Esophagus muscularis mucosa (tissue), 3 donors: ENCODE measurements around the gene GSE1.

Experiments
- CTCF ChIP-seq, 3 experiments: fragments of 200-600 bp in 2 of 3; fragments of 450-650 bp in 1 of 3; sonication (generic) in 2 of 3; IDR thresholded peaks; one replicate each; pipeline ENCODE4 v1.5.1; 2017 to 2019; ENCODE audit warnings: antibody characterized with exemption in 3 of 3, mild to moderate bottlenecking in 2 of 3, moderate library complexity in 1 of 3
- POLR2A ChIP-seq: fragments of 450-650 bp; IDR thresholded peaks from one replicate; pipeline ENCODE4 v1.6.1; 2017; ENCODE audit warnings: antibody characterized with exemption, moderate library complexity, mild to moderate bottlenecking, low read depth
- POLR2AphosphoS5 ChIP-seq, 2 donors: sonication (generic); formaldehyde crosslinking; IDR thresholded peaks; one replicate each; pipeline ENCODE4 v1.6.1; 2017; ENCODE audit warnings: antibody characterized with exemption in 2 of 2

- TF ChIP-seq CTCF (IDR thresholded peaks at IDR 0.05) = no peak
- no peak for TF ChIP-seq POLR2AphosphoS5 (IDR thresholded peaks at IDR 0.05)
- no peak for TF ChIP-seq POLR2A
Observed at GRCh38 chr16:85656351-85657266, 43.5 kb downstream of the GSE1 start.
